Heart left ventricle (tissue), 13 donors: ENCODE data around the gene ASRGL1.

ENCODE experiments used
- CTCF ChIP-seq, 12 donors: fragments of 200-600 bp; sonication (generic) in 4 of 12; IDR thresholded peaks; one replicate each; pipeline versions ENCODE4 v1.5.0 to v1.8.0; 2018 to 2022; ENCODE audit warnings: antibody characterized with exemption in 12 of 12, mild to moderate bottlenecking in 5 of 12
- POLR2A ChIP-seq, 2 donors: fragments of 450-650 bp; IDR thresholded peaks; one replicate each; pipeline ENCODE4 v1.6.1; 2017; ENCODE audit warnings: antibody characterized with exemption in 2 of 2, mild to moderate bottlenecking in 2 of 2, moderate library complexity in 2 of 2
- donor health status: ischemic (EF 13 %, LVEDD 7.1; RV severe dilation, severe dysfunction).
- donor health status: DM: no; HTN: yes; CAD: no.
- donor health status: DM: no; HTN: no; CAD: no.
- donor health status: ischemic (EF 25% LVEDD 6.9; RV normal size, moderate dysfunction).
- donor health status: ischemic (EF 25% LVEDD 5.7; RV mildly dilated, moderate dysfunction).
- donor health status: ischemic (EF 35%, LVEDD 5.7; RV mildly dilated, moderate dysfunction).
- donor health status: nonischemic (EF 11% LVEDD 7.7; RV severe dilation, severe dysfunction).
- donor health status: DM: yes; HTN: yes; CAD: no.
- donor health status: PGD.
- donor health status: ischemic (EF 29% LVEDD 5.4; RV normal size, mild dysfunction).
- donor health status: nonischemic (EF 23%, LVEDD 6.1; RV moderate dilation, normal function).

GRCh38 chr11:62370743-62371440, 33.6 kb downstream of the ASRGL1 start:
- TF ChIP-seq CTCF (IDR thresholded peaks at IDR 0.05) (no peak), POLR2A (IDR thresholded peaks at IDR 0.05) (no peak)
